Heart left ventricle (tissue), 16 donors: ENCODE measurements around the gene MYH7. TPM values are rescaled to one million over a fixed set of nuclear protein-coding genes. Genes with fewer than 3 reads are reported as not detected.

Experiments used
- ATAC-seq, 4 donors: fragments of 200-7000 bp; cut with Tn5 transposase; one replicate each; pipeline ENCODE4 v1.9.1; 2020 to 2022; ENCODE audit warnings: moderate library complexity in 4 of 4, mild to moderate bottlenecking in 3 of 4, moderate number of reproducible peaks in 1 of 4
- DNase-seq, 5 donors: peaks; one replicate each; pipeline ENCODE4 v3.0.0-alpha.2; 2020
- H3K27ac ChIP-seq, 12 donors: fragments of 200-600 bp; sonication (generic) in 4 of 12; one replicate each; pipeline versions ENCODE4 v1.5.0 to v1.8.0; 2016 to 2022; ENCODE audit warnings: mild to moderate bottlenecking in 2 of 12
- H3K27me3 ChIP-seq, 9 donors: fragments of 200-600 bp; sonication (generic) in 2 of 9; one replicate each; pipeline versions ENCODE4 v1.5.1 to v1.8.0; 2016 to 2022; ENCODE audit warnings: mild to moderate bottlenecking in 3 of 9
- H3K36me3 ChIP-seq, 9 donors: fragments of 200-600 bp; sonication (generic) in 2 of 9; one replicate each; pipeline versions ENCODE4 v1.5.0 to v1.8.0; 2018 to 2022; ENCODE audit warnings: mild to moderate bottlenecking in 2 of 9
- H3K4me1 ChIP-seq, 12 donors: fragments of 200-600 bp; sonication (generic) in 4 of 12; one replicate each; pipeline versions ENCODE4 v1.5.0 to v1.8.0; 2016 to 2022; ENCODE audit warnings: mild to moderate bottlenecking in 3 of 12
- H3K4me3 ChIP-seq, 12 donors: fragments of 200-600 bp; sonication (generic) in 4 of 12; one replicate each; pipeline versions ENCODE4 v1.5.0 to v1.8.0; 2017 to 2022; ENCODE audit warnings: mild to moderate bottlenecking in 9 of 12, moderate library complexity in 4 of 12
- H3K9me3 ChIP-seq, 12 donors: fragments of 200-600 bp; sonication (generic) in 4 of 12; one replicate each; pipeline versions ENCODE4 v1.5.0 to v1.8.0; 2016 to 2022; ENCODE audit warnings: mild to moderate bottlenecking in 1 of 12
- CTCF ChIP-seq, 12 donors: fragments of 200-600 bp; sonication (generic) in 4 of 12; IDR thresholded peaks; one replicate each; pipeline versions ENCODE4 v1.5.0 to v1.8.0; 2018 to 2022; ENCODE audit warnings: antibody characterized with exemption in 12 of 12, mild to moderate bottlenecking in 5 of 12
- POLR2A ChIP-seq, 2 donors: fragments of 450-650 bp; IDR thresholded peaks; one replicate each; pipeline ENCODE4 v1.6.1; 2017; ENCODE audit warnings: antibody characterized with exemption in 2 of 2, mild to moderate bottlenecking in 2 of 2, moderate library complexity in 2 of 2
- WGBS, 4 donors: extraction: QIAGEN DNeasy Blood & Tissue Kit in 2 of 4; methylation state at CpG; one replicate each; pipeline versions ENCODE4 v1.1.5 to v1.1.7; 2013 to 2018; 5-methylcytosine and 5-hydroxymethylcytosine counted together
- intact Hi-C, 10 donors: fragments of 100-400 bp; cut with DNase I; formaldehyde crosslinking; loops; one replicate each; pipeline versions ENCODE4 v1.11.1 to v1.14.2; 2022
- long read RNA-seq, 3 donors: library from polyadenylated mRNA; unstranded; transcript quantifications; one replicate each; pipeline ENCODE4 v2.0.0, GENCODE V29; 2020 to 2021
- polyA plus RNA-seq, 2 donors: library from polyadenylated mRNA; stranded (reverse); fragments of 200-250 nt; gene quantifications; one replicate each; pipeline ENCODE4 v1.2.3, GENCODE V29; 2013
- total RNA-seq, 9 donors: library from RNA; depleted of rRNA in 2 of 9; stranded (reverse); fragments of >200 nt in 2 of 9; fragmentation: NEBNext Ultra II Directional in 3 of 9; extraction: Animal tissue kit (Norgen Biotek cat#: 25700) in 3 of 9; gene quantifications; one replicate each; pipeline versions ENCODE4 v1.1.0 to v1.2.4, GENCODE V29; 2016 to 2023
- donor health status: ischemic (EF 13 %, LVEDD 7.1; RV severe dilation, severe dysfunction).
- donor health status: healthy with polysubstance abuse.
- donor health status: DM: no; HTN: yes; CAD: no.
- donor health status: DM: no; HTN: no; CAD: no.
- donor health status: ischemic (EF 25% LVEDD 6.9; RV normal size, moderate dysfunction).
- donor health status: ischemic (EF 25% LVEDD 5.7; RV mildly dilated, moderate dysfunction).
- donor health status: healthy.
- donor health status: DM: yes; HTN: yes; CAD: no.
- donor health status: ischemic (EF 35%, LVEDD 5.7; RV mildly dilated, moderate dysfunction).
- donor health status: nonischemic (EF 11% LVEDD 7.7; RV severe dilation, severe dysfunction).
- donor health status: DM: yes; HTN: yes; CAD: no.
- donor health status: PGD.
- donor health status: ischemic (EF 29% LVEDD 5.4; RV normal size, mild dysfunction).
- donor health status: nonischemic (EF 23%, LVEDD 6.1; RV moderate dilation, normal function).

MYH7 gene
- over 10,000 TPM in 7 of 9 donors, 1,000 to 10,000 TPM in 2; 6,202 to 23,825 (median 18,310) TPM for total RNA-seq
- over 10,000 TPM in 1 of 2 donors, 100 to 1,000 TPM in 1; 727 to 12,111 TPM for polyA plus RNA-seq
- long read RNA-seq, donor 1, full-length matches to known transcripts, result 8,998 of 34,747 reads
- long read RNA-seq, donor 1, partial matches to known transcripts, result 24,711 of 34,747 reads
- long read RNA-seq, donor 1, other reads (novel, unspliced or antisense), result 1,038 of 34,747 reads
- long read RNA-seq, donor 2, full-length matches to known transcripts, result 3,109 of 23,752 reads
- long read RNA-seq, donor 2, partial matches to known transcripts, result 20,035 of 23,752 reads
- long read RNA-seq, donor 2, other reads (novel, unspliced or antisense), result 608 of 23,752 reads
- long read RNA-seq, donor 3, full-length matches to known transcripts, result 2,189 of 9,571 reads
- long read RNA-seq, donor 3, partial matches to known transcripts, result 7,072 of 9,571 reads
- long read RNA-seq, donor 3, other reads (novel, unspliced or antisense), result 310 of 9,571 reads

GRCh38 chr14:23435543-23436326 lies at the start of gene MYH7:
TSS of gene MYH7 (minus strand) at chr14:23435660. CDS start at chr14:23433732, 1,928 bp downstream.
- H3K4me1 ChIP-seq, result peaks cover 0 to 43% (median 12%) of the 10 kb centered on the region in 12 donors
- H3K36me3 ChIP-seq, result peaks cover 0 to 42% (median 28%) of the 10 kb centered on the region in 9 donors
- H3K4me3 ChIP-seq, result peak within 1 kb of the TSS in 7 of 12 donors; percentile 15 to 59 (median 32)
- peak; percentile 48 to 52 (median 52) for ATAC-seq
- DNase-seq, result peak in 4 of 5 donors; percentile 80 to 86 (median 84)
- WGBS, 4 donors, result 12 to 39% (median 23%) methylated on average over 6 to 10 of the region's 10 CpGs
- peak within 1 kb of the TSS in 8 of 12 donors; percentile 80 to 97 (median 91) for H3K27ac ChIP-seq
- intact Hi-C loops, result no loop called here
- TF ChIP-seq POLR2A (IDR thresholded peaks at IDR 0.05) (peak in 1 of 2 donors; percentile 71), CTCF (IDR thresholded peaks at IDR 0.05) (no peak)
- no peaks in the 10 kb centered on the region for H3K27me3 ChIP-seq
- no peaks in the 10 kb centered on the region for H3K9me3 ChIP-seq

- Histone ChIP-seq H3K27me3 (no peaks in the 10 kb centered on the region), H3K4me1 (peaks cover 0 to 4% (median 0%) of the 10 kb centered on the region in 12 donors), H3K9me3 (no peaks in the 10 kb centered on the region), H3K36me3 (peaks cover 0 to 44% (median 10%) of the 10 kb centered on the region in 9 donors), H3K4me3 (no peak overlapping the region), H3K27ac (no peak overlapping the region)
- TF ChIP-seq POLR2A (IDR thresholded peaks at IDR 0.05), result no peak
- TF ChIP-seq CTCF (IDR thresholded peaks at IDR 0.05), result peak in 3 of 12 donors; percentile 22 to 27 (median 23)
- WGBS, 4 donors, result 44 to 48% (median 47%) methylated on average over 9 of the region's 9 CpGs
- DNase-seq, result no peak
- ATAC-seq, result no peak
- intact Hi-C loops, result loop anchor here in 1 of 10 donors (10.0 kb wide), 1 partner anchor 51 kb away; no protein-coding TSS in a partner anchor
Observed at GRCh38 chr14:23483236-23483854, 47.9 kb upstream of the MYH7 start.

- Histone ChIP-seq H3K4me1 (peaks cover 0 to 6% (median 0%) of the 10 kb centered on the region in 12 donors), H3K27ac (no peak overlapping the region), H3K36me3 (peaks cover 0 to 49% (median 14%) of the 10 kb centered on the region in 9 donors), H3K27me3 (no peaks in the 10 kb centered on the region), H3K4me3 (no peak overlapping the region), H3K9me3 (no peaks in the 10 kb centered on the region)
- TF ChIP-seq CTCF (IDR thresholded peaks at IDR 0.05) (no peak), POLR2A (IDR thresholded peaks at IDR 0.05) (no peak)
- ATAC-seq (no peak), DNase-seq (no peak)
- intact Hi-C loops, result loop anchor here in 1 of 10 donors (10.0 kb wide), 1 partner anchor 52 kb away; no protein-coding TSS in a partner anchor
Observed at GRCh38 chr14:23482823-23483148, 47.3 kb upstream of the MYH7 start.
